Neural cell (in vitro differentiated cells): ENCODE results near the gene BABAM1.

Source experiments
- CTCF ChIP-seq: fragments of 450-650 bp; IDR thresholded peaks from 2 replicates; pipeline ENCODE4 v1.5.1; 2014; ENCODE audit warnings: antibody characterized with exemption, mild to moderate bottlenecking, moderate library complexity; ENCODE audit not compliant: poor library complexity, severe bottlenecking
- EP300 ChIP-seq: fragments of 450-650 bp; conservative IDR thresholded peaks from 2 replicates; pipeline ENCODE4 v1.6.1; 2014; ENCODE audit warnings: antibody characterized with exemption, mild to moderate bottlenecking, moderate library complexity; ENCODE audit not compliant: poor library complexity, severe bottlenecking
- EZH2 ChIP-seq: fragments of 200-600, 300-800 bp; shearing (Covaris generic), sonication (generic); IDR thresholded peaks from 2 replicates; pipeline ENCODE4 v1.6.1; 2014; ENCODE audit warnings: antibody characterized with exemption, low read length, borderline replicate concordance, mild to moderate bottlenecking; ENCODE audit not compliant: insufficient read depth, poor library complexity, severe bottlenecking
- MXI1 ChIP-seq: fragments of 450-650 bp; conservative IDR thresholded peaks from 2 replicates; pipeline ENCODE4 v1.6.1; 2014; ENCODE audit warnings: antibody characterized with exemption, mild to moderate bottlenecking; ENCODE audit not compliant: poor library complexity, severe bottlenecking
- POLR2AphosphoS5 ChIP-seq: IDR thresholded peaks from 2 replicates; pipeline ENCODE4 v1.6.1; 2012
- RAD21 ChIP-seq: fragments of 450-650 bp; conservative IDR thresholded peaks from 2 replicates; pipeline ENCODE4 v1.6.1; 2014; ENCODE audit warnings: antibody characterized with exemption, mild to moderate bottlenecking, moderate library complexity
- REST ChIP-seq: IDR thresholded peaks from 2 replicates; pipeline ENCODE4 v1.6.1; 2012; ENCODE audit warnings: borderline replicate concordance
- TAF1 ChIP-seq: IDR thresholded peaks from 2 replicates; pipeline ENCODE4 v1.6.1; 2012; ENCODE audit warnings: low read depth

DNA sequence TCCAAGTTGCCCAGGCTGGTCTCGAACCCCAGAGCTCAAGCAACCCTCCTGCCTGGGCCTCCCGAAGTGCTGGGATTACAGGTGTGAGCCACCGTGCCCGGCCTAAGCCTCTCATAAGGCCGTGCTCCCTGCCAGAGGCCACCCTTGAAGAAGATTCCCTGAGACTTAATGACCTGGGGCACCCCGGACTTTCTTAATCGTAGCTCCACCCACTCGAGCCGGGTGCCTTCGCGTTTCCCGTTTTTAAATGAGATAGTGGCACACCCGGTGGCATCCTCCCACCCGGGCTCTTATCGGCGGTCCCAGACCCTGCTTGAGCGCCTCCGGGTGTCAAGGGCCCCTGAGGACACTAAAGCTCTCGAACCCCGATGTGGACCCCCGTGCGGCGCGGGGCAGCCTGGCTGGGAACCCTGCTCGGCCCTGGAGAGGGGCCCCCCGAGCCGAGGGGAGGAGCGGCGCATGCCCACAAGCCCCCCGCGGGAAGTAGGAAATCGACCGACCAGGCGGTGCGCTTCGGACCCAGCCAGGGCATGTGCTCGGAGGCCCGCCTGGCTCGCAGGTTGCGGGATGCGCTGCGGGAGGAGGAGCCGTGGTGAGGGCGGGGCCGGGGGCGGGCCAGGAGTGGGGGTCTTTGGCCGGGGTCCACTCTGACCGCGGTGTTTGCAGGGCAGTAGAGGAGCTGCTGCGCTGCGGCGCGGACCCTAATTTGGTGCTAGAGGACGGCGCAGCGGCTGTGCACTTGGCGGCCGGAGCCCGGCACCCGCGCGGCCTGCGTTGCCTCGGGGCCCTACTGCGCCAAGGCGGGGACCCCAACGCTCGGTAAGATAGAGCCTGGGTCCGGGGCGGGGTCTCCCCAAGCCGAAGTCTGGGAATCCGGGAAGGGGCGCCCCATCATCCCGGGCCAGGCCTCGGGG, 14.4 kb downstream of the BABAM1 start, which contains the start of gene ANKLE1:
- TF ChIP-seq TAF1 (no peak), CTCF (no peak), EZH2 (no peak), EP300 (no peak), POLR2AphosphoS5 (no peak), RAD21 (no peak), REST (no peak), MXI1 (no peak)
